Vagina (tissue), 2 donors: ENCODE data around the gene OLFML2A. TPM values are rescaled to one million over a fixed set of nuclear protein-coding genes. Genes with fewer than 3 reads are reported as not detected.
"Not testable (repeated sequence)": the region's sequence is repeated elsewhere in the genome, so short reads cannot be mapped to it uniquely, and the experiment has no call there.

Source experiments
- DNase-seq, 2 donors: peaks; one replicate each; pipeline ENCODE4 v3.0.0-alpha.2; 2017; ENCODE audit errors: extremely low spot score in 2 of 2
- H3K27ac ChIP-seq: fragments of 200-600 bp; sonication (generic); one replicate; pipeline ENCODE4 v1.5.1; 2019
- H3K27me3 ChIP-seq: fragments of 200-600 bp; sonication (generic); one replicate; pipeline ENCODE4 v1.5.1; 2019
- H3K36me3 ChIP-seq, 2 donors: fragments of 200-600 bp; sonication (generic); one replicate each; pipeline ENCODE4 v1.5.1; 2017 to 2019
- H3K4me1 ChIP-seq: fragments of 200-600 bp; sonication (generic); one replicate; pipeline ENCODE4 v1.5.1; 2019
- H3K4me3 ChIP-seq, 2 donors: fragments of 200-600 bp; sonication (generic); 1 replicate in 1 of 2; 2 replicates in 1 of 2; pipeline ENCODE4 v1.5.1; 2016 to 2019
- H3K9me3 ChIP-seq: fragments of 200-600 bp; sonication (generic); one replicate; pipeline ENCODE4 v1.5.1; 2019
- POLR2A ChIP-seq, 2 donors: fragments of 450-650 bp; IDR thresholded peaks; one replicate each; pipeline ENCODE4 v1.6.1; 2017; ENCODE audit warnings: antibody characterized with exemption in 2 of 2, mild to moderate bottlenecking in 2 of 2, moderate library complexity in 2 of 2
- POLR2AphosphoS5 ChIP-seq, 2 donors: sonication (generic); formaldehyde crosslinking; IDR thresholded peaks; one replicate each; pipeline ENCODE4 v1.9.0; 2017; ENCODE audit warnings: antibody characterized with exemption in 2 of 2, mild to moderate bottlenecking in 2 of 2, low read depth in 1 of 2; ENCODE audit not compliant: insufficient read depth in 1 of 2
- intact Hi-C: fragments of 100-400 bp; cut with DNase I; formaldehyde crosslinking; loops from one replicate; pipeline ENCODE4 v1.15.1; 2023
- total RNA-seq: library from RNA; depleted of rRNA; stranded (reverse); fragments of >200 nt; gene quantifications from one replicate; pipeline ENCODE4 v1.2.3, GENCODE V29; 2016
- TF ChIP-seq, protein P1 (sequence below), 3 experiments: fragments of 450-650 bp in 2 of 3; fragments of 200-600 bp in 1 of 3; sonication (generic) in 1 of 3; IDR thresholded peaks; one replicate each; pipeline ENCODE4 v1.5.1; 2017 to 2019; ENCODE audit warnings: antibody characterized with exemption in 3 of 3, mild to moderate bottlenecking in 2 of 3, moderate library complexity in 2 of 3

Gene OLFML2A
- total RNA-seq: 39.3 TPM

DNA sequence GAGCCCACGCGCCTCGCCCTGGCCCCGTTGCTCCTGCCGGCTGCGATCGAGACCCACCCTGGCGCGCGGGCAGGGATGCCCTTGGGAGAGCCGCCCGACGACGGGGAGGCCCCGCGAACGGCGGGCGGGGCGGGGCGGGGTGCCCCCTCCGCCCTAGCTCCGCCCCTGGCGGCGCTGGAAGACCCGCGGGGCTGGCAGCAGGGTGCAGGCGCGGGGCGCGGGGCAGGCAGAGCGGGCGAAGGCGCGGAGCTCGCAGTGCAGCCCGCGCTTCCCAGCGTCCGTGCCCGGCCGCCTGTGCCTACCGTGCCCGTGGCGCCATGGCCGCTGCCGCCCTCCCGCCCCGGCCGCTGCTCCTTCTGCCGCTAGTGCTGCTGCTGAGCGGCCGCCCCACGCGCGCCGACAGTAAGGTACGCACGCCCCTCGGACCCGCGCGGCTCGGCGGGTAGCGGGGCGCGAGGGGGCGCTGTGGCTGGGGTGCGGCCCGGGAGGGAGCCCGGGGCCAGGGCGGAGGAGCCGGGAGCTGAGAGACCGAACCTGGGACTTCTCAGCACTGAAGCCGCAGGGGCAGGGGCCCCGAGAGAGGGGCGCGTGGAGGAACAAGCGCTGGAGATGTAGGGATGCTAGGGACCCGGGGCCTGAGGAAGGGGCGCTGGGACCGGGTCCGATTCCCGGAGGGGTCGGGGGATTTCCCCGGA, at the start of gene OLFML2A:
TSS of gene OLFML2A (plus strand) at position 180 of the 695 bp plus-strand sequence. CDS start at position 318, 138 bp downstream.
- intact Hi-C loops: loop anchor here (10.0 kb wide), 1 partner anchor 368 kb away; the partner anchor contains the start of gene SCAI
- Histone ChIP-seq H3K4me3 (peak within 1 kb of the TSS; percentile 61 to 83), H3K9me3 (no peaks in the 10 kb centered on the region), H3K36me3 (no peaks in the 10 kb centered on the region), H3K4me1 (peaks cover 57% of the 10 kb centered on the region), H3K27ac (peak within 1 kb of the TSS; percentile 75), H3K27me3 (no peaks in the 10 kb centered on the region)
- TF ChIP-seq POLR2AphosphoS5 (IDR thresholded peaks at IDR 0.05; ENCODE audit: insufficient read depth in 1 of 2, low read depth in 1 of 2) (no peak), POLR2A (IDR thresholded peaks at IDR 0.05) (peak in 1 of 2 donors; percentile 39)
- TF ChIP-seq, protein P1, sequence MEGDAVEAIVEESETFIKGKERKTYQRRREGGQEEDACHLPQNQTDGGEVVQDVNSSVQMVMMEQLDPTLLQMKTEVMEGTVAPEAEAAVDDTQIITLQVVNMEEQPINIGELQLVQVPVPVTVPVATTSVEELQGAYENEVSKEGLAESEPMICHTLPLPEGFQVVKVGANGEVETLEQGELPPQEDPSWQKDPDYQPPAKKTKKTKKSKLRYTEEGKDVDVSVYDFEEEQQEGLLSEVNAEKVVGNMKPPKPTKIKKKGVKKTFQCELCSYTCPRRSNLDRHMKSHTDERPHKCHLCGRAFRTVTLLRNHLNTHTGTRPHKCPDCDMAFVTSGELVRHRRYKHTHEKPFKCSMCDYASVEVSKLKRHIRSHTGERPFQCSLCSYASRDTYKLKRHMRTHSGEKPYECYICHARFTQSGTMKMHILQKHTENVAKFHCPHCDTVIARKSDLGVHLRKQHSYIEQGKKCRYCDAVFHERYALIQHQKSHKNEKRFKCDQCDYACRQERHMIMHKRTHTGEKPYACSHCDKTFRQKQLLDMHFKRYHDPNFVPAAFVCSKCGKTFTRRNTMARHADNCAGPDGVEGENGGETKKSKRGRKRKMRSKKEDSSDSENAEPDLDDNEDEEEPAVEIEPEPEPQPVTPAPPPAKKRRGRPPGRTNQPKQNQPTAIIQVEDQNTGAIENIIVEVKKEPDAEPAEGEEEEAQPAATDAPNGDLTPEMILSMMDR (IDR thresholded peaks at IDR 0.05): peak in 2 of 3 experiments; percentile 29 to 40
- DNase-seq: no peak

DNA sequence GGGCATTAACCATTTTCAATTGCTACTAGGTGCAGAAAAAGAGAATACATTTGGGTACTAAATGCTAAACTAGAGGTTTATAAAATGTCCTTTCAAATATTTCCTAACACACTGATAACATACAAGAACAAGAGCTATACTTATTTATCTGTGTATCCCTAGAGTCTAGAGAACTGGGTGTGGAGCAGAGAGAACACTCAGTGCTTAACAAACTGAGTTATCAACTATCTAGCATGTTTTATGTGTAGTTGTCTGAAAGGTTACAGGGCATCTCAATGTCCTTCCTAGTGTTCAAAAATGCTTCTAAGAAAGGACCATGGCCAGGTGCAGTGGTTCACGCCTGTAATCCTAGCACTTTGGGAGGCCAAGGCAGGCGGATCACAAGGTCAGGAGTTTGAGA, 46.2 kb upstream of the OLFML2A start:
- DNase-seq: no peak
- Histone ChIP-seq H3K4me3 (no peak overlapping the region), H3K9me3 (no peaks in the 10 kb centered on the region), H3K36me3 (no peaks in the 10 kb centered on the region), H3K4me1 (no peaks in the 10 kb centered on the region), H3K27ac (no peak overlapping the region), H3K27me3 (no peaks in the 10 kb centered on the region)
- intact Hi-C loops: no loop called here
- TF ChIP-seq POLR2A (IDR thresholded peaks at IDR 0.05): no peak
- TF ChIP-seq POLR2AphosphoS5 (IDR thresholded peaks at IDR 0.05; ENCODE audit: insufficient read depth in 1 of 2, low read depth in 1 of 2): no peak
- TF ChIP-seq, protein P1 (IDR thresholded peaks at IDR 0.05): no peak

DNA sequence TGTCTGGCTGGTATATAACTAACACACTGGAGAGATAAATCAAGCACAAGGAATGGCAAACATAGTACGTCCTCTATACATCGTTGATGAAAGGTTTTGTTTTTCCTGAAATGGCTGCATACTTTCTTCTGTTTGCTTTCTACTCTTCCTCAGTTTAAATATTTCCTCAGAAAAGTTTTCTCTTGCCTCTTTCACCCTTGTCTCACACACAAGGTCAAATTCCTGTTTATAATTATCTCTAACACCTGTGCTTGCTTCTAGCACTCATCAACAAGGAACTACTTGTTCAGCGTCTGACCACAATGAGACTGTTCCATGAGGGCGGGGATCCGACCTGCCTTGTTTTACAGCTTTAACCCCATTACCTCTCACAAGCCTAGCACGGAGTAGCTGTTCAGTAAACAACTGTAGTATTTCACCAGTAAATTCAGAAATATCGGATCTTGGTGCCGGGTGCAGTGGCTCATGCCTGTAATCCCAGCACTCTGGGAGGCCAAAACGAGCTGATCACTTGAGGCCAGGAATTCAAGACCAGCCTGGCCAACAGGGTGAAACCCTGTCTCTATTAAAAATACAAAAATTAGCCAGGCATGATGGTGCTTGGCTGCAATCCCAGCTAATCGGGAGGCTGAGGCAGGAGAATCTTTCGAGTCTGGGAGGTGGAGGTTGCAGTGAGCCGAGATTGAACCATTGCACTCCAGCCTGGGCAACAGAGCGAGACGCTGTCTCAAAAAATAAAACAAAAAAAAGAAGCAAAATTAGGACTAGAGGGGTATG, 42.8 kb upstream of the OLFML2A start:
- H3K27ac ChIP-seq: no peak overlapping the region
- H3K4me1 ChIP-seq: no peaks in the 10 kb centered on the region
- DNase-seq: no peak
- intact Hi-C loops: no loop called here
- H3K9me3 ChIP-seq: no peaks in the 10 kb centered on the region
- no peaks in the 10 kb centered on the region for H3K27me3 ChIP-seq
- H3K36me3 ChIP-seq: no peaks in the 10 kb centered on the region
- TF ChIP-seq POLR2A (IDR thresholded peaks at IDR 0.05): no peak
- TF ChIP-seq POLR2AphosphoS5 (IDR thresholded peaks at IDR 0.05; ENCODE audit: insufficient read depth in 1 of 2, low read depth in 1 of 2): no peak
- TF ChIP-seq, protein P1 (IDR thresholded peaks at IDR 0.05): no peak
- H3K4me3 ChIP-seq: no peak overlapping the region

DNA sequence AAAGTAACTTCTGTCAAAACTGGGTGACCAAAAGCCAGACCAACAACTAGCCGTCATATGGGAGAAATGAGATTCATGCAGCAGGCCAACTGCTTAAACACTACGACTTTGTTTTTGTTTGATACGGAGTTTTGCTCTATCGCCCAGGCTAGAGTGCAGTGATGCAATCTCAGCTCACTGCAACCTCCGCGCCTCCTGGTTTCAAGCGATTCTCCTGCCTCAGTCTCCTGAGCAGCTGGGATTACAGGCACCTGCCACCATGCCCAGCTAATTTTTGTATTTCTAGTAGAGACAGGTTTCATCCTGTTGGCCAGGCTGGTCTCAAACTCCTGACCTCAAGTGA, 42.2 kb upstream of the OLFML2A start:
- H3K4me3 ChIP-seq, DNase-seq, intact Hi-C loops, H3K9me3 ChIP-seq, H3K4me1 ChIP-seq, H3K27ac ChIP-seq, H3K27me3 ChIP-seq, H3K36me3 ChIP-seq: not testable (repeated sequence)

DNA sequence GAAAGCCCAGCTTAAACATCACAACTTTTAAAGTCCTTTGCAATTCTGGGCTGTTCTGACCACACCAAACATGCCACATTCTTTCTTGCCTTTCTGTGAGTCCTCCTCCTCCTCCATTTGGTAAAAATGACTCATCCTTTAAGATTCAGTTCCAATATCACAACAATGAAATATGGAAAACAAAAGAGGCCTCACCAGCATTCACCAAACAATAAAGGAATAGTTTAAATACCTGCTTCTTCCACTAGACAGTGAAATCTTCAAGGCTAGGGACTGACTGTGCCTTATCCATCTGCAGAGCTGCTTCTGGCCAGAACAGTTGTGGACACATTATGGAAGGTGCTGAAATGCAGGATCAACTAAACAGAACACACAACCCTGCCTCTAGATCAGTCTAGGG, 41.8 kb upstream of the OLFML2A start:
- intact Hi-C loops: no loop called here
- Histone ChIP-seq H3K4me1 (no peaks in the 10 kb centered on the region), H3K27ac (no peak overlapping the region), H3K36me3 (no peaks in the 10 kb centered on the region), H3K27me3 (no peaks in the 10 kb centered on the region), H3K4me3 (no peak overlapping the region), H3K9me3 (no peaks in the 10 kb centered on the region)
- no peak for DNase-seq
- TF ChIP-seq POLR2AphosphoS5 (IDR thresholded peaks at IDR 0.05; ENCODE audit: insufficient read depth in 1 of 2, low read depth in 1 of 2): no peak
- TF ChIP-seq POLR2A (IDR thresholded peaks at IDR 0.05): no peak
- TF ChIP-seq, protein P1 (IDR thresholded peaks at IDR 0.05): no peak

DNA sequence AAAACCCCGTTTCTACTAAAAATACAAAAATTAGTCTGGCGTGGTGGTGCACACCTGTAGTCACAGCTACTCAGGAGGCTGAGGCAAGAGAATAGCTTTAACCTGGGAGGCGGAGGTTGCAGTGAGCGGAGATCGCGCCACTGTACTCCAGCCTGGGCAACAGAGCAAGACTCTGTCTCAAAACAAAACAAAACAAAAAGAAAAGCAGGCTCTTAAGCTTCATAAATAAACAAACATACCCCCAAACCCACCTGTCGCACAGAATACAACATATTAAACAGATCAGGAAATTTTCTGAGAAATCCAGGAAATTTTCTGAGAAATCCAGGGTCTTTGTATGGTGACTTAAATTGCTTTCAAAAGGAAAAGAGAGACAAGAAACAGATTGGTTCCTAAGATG, 38.9 kb upstream of the OLFML2A start:
- H3K27ac ChIP-seq, H3K9me3 ChIP-seq, H3K4me1 ChIP-seq, H3K36me3 ChIP-seq, H3K4me3 ChIP-seq, intact Hi-C loops, H3K27me3 ChIP-seq, DNase-seq: not testable (repeated sequence)
